Measurements from ENCODE around the gene MYO1A. TPM values are rescaled to one million over a fixed set of nuclear protein-coding genes. Genes with fewer than 3 reads are reported as not detected.

The MYO1A gene
- total RNA-seq, 2 donors from 2014 or later = 0.08 TPM; not detected in 1

GRCh38 chr12:57088354-57089270, 38.7 kb upstream of the MYO1A start, which contains the start of gene NAB2:
Gene NAB2, plus strand, starts transcription at chr12:57089114. Its CDS starts 158 bp downstream, at chr12:57089272.
- H3K4me3 ChIP-seq = peak within 1 kb of the TSS; percentile 82 to 84
- peaks cover 23% of the 10 kb centered on the region for H3K36me3 ChIP-seq
- H3K4me1 ChIP-seq = peaks cover 0 to 58% of the 10 kb centered on the region in 2 donors
- peak within 1 kb of the TSS; percentile 97 to 100 for H3K27ac ChIP-seq
- no peaks in the 10 kb centered on the region for H3K27me3 ChIP-seq
- TF ChIP-seq CTCF (IDR thresholded peaks at IDR 0.05) = no peak
- peak; percentile 96 for DNase-seq (ENCODE audit: low spot score)
- H3K9me3 ChIP-seq = no peaks in the 10 kb centered on the region

- H3K27me3 ChIP-seq = no peaks in the 10 kb centered on the region
- H3K4me1 ChIP-seq = peaks cover 0 to 50% of the 10 kb centered on the region in 2 donors
- no peak for TF ChIP-seq CTCF (IDR thresholded peaks at IDR 0.05)
- peak; percentile 89 for DNase-seq (ENCODE audit: low spot score)
- no peaks in the 10 kb centered on the region for H3K9me3 ChIP-seq
- H3K27ac ChIP-seq = peak overlapping the region; percentile 97 to 100
- H3K4me3 ChIP-seq = peak overlapping the region; percentile 58 to 84
- peaks cover 18% of the 10 kb centered on the region for H3K36me3 ChIP-seq
Observed at GRCh38 chr12:57087691-57088353, 37.9 kb upstream of the MYO1A start.

GRCh38 chr12:57087010-57087690, 37.2 kb upstream of the MYO1A start:
- peaks cover 12% of the 10 kb centered on the region for H3K36me3 ChIP-seq
- no peaks in the 10 kb centered on the region for H3K27me3 ChIP-seq
- H3K4me3 ChIP-seq = peak overlapping the region; percentile 58 to 84
- H3K27ac ChIP-seq = peak overlapping the region; percentile 97 to 100
- DNase-seq (ENCODE audit: low spot score) = peak; percentile 94
- H3K9me3 ChIP-seq = no peaks in the 10 kb centered on the region
- H3K4me1 ChIP-seq = peaks cover 0 to 43% of the 10 kb centered on the region in 2 donors
- TF ChIP-seq CTCF (IDR thresholded peaks at IDR 0.05) = no peak

- Histone ChIP-seq H3K36me3 (peaks cover 6% of the 10 kb centered on the region), H3K9me3 (no peaks in the 10 kb centered on the region), H3K4me3 (peak overlapping the region; percentile 58 to 84), H3K27me3 (no peaks in the 10 kb centered on the region), H3K27ac (peak overlapping the region; percentile 97 to 100), H3K4me1 (peaks cover 0 to 37% of the 10 kb centered on the region in 2 donors)
- no peak for DNase-seq (ENCODE audit: low spot score)
- peak; percentile 26 to 35 for TF ChIP-seq CTCF (IDR thresholded peaks at IDR 0.05)
Observed at GRCh38 chr12:57086493-57087009, 36.6 kb upstream of the MYO1A start.

- no peaks in the 10 kb centered on the region for H3K27me3 ChIP-seq
- peak overlapping the region; percentile 58 to 84 for H3K4me3 ChIP-seq
- no peak for DNase-seq (ENCODE audit: low spot score)
- no peaks in the 10 kb centered on the region for H3K9me3 ChIP-seq
- TF ChIP-seq CTCF (IDR thresholded peaks at IDR 0.05) = no peak
- H3K27ac ChIP-seq = peak overlapping the region; percentile 97 to 100
- peaks cover 0 to 32% of the 10 kb centered on the region in 2 donors for H3K4me1 ChIP-seq
- H3K36me3 ChIP-seq = peaks cover under 1% of the 10 kb centered on the region
Observed at GRCh38 chr12:57085999-57086492, 36.1 kb upstream of the MYO1A start.
